MM.1S (cell line): ENCODE data around the gene ATF7.

Experiments
- CTCF ChIP-seq: fragments of 300-600 bp; sonication (generic); IDR thresholded peaks from 2 replicates; pipeline ENCODE4 v1.5.1; 2016; ENCODE audit warnings: antibody characterized with exemption, low read length, mixed read lengths
- EZH2 ChIP-seq: fragments of 300-600 bp; sonication (generic); optimal IDR thresholded peaks from 2 replicates; pipeline ENCODE3; 2017; ENCODE audit warnings: low read depth, mild to moderate bottlenecking, antibody characterized with exemption, low read length, mixed read lengths
- EZH2phosphoT487 ChIP-seq: fragments of 300-600 bp; sonication (generic); IDR thresholded peaks from 2 replicates; pipeline ENCODE4 v1.6.1; 2018; ENCODE audit warnings: antibody characterized with exemption, low read length

GRCh38 chr12:53476769-53477209 is 149.4 kb downstream of the ATF7 start:
- peak; percentile 57 for TF ChIP-seq CTCF
- TF ChIP-seq EZH2phosphoT487, result no peak
- TF ChIP-seq EZH2, result no peak
